CD4-positive, alpha-beta T cell treated with Interleukin-15 for 4 hours (primary cell): ENCODE measurements around the gene KRTAP12-1.
"Not testable (repeated sequence)": the region's sequence is repeated elsewhere in the genome, so short reads cannot be mapped to it uniquely, and the experiment has no call there.

Source experiments
- DNase-seq: peaks from one replicate; pipeline ENCODE4 v3.0.0-alpha.2; 2020; ENCODE audit warnings: low spot score

KRTAP12-1 gene

DNA sequence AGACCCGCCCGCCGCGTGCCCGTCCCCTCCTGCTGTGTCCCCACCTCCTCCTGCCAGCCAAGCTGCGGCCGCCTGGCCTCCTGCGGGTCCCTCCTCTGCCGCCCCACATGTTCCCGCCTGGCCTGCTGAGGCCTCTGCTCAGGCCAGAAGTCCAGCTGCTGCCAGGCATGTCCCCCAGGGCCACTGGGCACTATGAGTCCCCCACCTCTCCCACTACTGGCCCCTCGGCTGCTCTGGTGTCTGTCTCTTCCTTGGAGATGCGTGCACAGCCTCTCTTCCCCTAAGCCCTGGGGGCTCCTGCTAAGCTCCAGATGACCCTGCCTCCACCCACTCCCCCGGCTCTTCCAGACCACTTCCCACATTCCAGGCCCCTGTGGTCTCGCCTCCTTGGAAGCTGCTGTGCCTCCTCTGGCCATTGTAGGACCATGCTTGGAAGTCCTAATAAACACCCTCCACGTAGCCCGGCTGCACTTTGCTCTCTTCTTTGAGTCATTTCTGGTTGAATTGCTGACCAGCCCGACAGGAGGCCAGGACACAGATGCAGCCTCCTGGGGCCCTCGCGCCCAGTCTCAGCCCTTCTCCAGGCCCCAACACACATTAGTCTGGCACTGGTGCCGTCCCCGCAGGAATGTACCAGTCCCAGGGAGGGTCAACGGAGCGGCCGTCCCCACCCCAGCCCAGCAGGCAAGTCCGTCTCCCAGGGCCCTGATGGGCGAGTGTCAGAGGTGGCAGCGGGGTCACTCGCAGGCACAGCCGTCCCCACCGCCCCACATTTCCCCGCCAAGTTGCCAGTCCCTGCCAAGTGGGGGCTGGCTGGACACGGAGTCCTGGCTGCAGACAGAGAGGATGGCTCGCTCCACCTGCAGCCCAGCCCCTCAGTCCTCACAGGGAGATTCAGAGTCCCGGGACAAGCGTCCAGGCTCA is 16.1 kb upstream of the KRTAP12-1 start:
- no peak for DNase-seq

DNA sequence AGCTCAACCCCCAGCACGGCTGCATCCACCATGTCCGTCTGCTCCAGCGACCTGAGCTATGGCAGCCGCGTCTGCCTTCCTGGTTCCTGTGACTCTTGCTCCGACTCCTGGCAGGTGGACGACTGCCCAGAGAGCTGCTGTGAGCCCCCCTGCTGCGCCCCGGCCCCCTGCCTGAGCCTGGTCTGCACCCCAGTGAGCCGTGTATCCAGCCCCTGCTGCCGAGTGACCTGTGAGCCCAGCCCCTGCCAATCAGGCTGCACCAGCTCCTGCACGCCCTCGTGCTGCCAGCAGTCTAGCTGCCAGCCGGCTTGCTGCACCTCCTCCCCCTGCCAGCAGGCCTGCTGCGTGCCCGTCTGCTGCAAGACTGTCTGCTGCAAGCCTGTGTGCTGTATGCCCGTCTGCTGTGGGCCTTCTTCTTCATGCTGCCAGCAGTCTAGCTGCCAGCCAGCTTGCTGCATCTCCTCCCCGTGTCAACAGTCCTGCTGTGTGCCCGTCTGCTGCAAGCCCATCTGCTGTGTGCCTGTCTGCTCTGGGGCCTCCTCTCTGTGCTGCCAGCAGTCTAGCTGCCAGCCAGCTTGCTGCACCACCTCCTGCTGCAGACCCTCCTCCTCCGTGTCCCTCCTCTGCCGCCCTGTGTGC is 15.3 kb upstream of the KRTAP12-1 start, which contains the start of gene KRTAP10-12:
TSS of gene KRTAP10-12 (plus strand) at position 1 of the 639 bp plus-strand sequence. CDS start at position 31, 30 bp downstream.
- not testable (repeated sequence) for DNase-seq

DNA sequence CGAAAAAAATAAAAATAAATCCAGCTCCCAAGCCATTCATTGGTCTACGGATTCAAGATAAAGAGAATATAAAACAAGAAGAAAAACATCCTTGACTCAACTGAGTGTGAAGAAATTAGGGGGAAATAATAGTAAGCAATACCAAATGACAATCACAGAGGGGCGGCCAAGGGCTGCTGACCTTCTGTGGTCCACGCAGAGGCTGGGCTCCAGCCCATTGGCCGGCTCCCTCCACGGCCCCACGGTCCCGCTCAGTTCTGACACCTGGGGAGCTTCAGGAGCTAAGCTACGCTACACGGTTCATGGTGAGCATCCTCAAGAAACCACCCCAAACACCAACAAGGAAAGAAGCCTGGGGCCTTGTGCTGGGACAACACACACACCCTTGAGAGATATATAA is 14.6 kb upstream of the KRTAP12-1 start:
- DNase-seq = no peak

DNA sequence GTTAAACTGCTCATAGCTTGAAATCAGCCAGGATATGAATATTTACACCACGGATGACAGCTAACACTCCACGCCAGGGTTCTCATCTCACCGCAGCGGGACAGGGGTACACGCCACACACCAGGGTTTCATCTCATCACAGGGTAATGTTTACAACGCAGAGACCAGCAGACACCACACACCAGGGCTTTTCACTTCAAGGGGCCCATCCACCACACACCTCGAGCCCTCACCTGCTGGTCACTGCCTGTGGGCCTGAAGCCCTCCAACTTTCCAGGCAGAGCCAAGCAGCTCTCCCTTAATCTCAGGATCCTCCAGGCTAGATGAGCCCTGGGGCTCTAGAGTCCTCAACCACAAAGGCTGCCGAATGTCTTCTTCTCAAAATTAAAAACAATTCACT is 13.7 kb upstream of the KRTAP12-1 start:
- no peak for DNase-seq

DNA sequence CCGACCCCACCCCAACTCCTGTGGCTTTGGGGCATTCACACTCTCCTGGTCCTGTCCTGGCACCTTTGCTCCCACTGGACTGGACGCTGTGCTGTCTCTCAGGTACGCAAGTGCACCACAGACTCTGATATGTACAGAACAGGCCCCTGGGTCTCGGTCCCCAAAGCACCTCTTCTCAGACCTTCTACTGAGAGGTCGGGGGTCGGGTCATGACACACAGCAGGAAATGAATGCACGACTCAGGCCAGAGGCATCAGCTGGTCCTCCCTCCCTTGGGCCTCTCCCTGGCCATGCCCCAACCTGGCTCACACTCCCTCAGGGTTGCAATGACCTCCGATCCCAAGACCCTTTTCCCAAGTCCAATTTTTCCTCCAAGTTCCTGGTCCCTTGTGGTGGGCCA is 13.2 kb upstream of the KRTAP12-1 start:
- DNase-seq = no peak

DNA sequence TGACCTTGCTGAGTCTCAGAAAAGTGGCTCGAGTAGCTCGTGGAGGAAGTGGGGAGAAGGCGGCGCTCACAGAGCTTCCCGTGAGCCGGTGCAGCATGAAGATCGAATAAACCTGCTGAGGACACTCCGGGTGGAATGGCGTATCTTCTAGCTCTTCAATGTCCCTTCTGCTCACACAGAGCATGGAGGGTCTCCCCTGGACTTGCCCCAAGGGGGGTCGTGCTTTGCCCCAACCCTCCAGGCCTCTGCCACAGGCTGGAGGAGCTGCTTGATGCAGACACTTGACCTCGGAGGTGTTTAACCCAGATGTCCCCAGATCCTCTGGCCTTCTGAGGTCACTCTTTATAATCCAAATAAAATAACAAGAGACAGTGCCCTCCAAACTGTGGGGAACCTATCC is 12.8 kb upstream of the KRTAP12-1 start:
- DNase-seq = no peak

DNA sequence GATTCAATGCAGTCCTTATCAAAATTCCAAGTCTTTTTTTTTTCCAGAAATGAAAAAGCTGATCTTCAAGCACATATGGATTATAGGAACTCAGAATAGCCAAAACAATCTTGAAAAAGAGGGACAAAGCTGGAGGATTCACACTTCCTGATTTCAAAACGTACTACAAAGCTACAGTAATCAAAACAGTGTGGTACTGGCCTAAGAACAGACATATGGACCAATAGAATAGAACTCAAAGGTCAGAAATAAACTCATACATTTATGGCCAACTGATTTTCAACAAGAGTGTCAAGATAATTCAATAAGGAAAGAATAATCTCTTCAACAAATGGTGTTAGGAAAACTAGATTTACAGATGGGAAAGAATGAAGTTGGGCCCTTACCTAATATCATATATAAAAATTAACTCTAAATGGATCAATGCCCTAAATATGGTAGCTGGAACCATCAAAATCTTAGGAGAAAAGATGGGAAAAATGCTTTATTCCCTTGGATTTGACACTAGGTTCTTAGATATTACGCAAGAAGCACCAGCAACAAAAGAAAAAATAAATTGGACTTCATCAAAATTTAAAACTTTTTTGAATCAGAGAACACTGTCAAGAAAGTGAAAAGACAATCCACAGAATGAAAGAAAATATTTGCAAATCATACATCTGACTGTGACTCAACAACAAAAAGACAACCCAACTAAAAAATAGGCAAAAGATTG is 11.0 kb upstream of the KRTAP12-1 start:
- DNase-seq = no peak

DNA sequence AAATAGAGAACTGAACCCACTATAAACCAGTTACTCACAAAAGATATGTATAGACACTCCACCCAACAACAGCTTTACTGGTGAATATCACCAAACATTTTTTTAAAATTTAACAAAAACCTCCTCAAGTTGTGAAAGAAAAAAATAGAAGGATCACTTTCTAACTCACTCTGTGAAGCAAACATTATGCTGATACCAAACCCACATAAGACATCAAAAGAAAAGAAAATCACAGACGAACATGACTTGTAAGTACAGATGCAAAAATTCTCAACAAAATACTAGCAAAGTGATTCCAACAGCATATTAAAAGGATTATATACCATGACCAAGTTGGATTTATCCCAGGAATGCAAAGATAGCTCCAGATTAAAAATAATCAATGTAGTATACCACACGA is 9.7 kb upstream of the KRTAP12-1 start:
- DNase-seq = no peak

DNA sequence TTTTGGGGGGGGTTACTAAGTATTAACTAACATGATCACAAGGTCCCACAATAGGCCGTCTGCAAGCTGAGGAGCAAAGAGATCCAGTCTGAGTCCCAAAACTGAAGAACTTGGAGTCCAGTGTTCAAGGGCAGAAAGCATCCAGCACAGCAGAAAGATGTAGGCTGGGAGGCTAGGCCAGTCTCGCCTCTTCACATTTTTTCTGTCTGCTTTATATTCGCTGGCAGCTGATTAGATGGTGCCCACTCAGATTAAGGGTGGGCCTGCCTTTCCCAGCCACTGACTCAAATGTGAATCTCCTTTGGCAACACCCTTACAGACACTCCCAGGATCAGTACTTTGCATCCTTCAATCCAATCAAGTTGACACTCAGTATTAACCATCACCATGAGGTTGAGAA is 7.8 kb upstream of the KRTAP12-1 start:
- not testable (repeated sequence) for DNase-seq

DNA sequence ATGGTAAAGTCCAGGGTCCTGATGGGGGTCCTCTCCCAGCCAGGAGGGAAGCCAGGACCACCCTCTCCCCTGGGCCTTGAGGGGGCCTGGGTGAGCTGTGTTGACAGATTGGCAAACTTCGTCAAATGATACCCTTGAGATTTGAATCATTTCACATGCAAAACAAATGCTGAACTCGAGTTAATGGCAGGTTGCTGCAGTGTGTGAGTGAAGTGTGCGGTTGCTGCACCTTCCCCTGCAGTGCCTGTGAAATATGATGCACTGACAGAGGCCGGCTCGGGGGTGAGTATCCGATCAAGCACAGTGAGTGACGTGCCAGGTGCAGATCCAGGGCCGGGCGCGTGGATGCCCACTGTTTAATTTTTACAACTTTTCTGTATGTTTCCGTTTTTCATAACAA is 5.7 kb upstream of the KRTAP12-1 start:
- no peak for DNase-seq

DNA sequence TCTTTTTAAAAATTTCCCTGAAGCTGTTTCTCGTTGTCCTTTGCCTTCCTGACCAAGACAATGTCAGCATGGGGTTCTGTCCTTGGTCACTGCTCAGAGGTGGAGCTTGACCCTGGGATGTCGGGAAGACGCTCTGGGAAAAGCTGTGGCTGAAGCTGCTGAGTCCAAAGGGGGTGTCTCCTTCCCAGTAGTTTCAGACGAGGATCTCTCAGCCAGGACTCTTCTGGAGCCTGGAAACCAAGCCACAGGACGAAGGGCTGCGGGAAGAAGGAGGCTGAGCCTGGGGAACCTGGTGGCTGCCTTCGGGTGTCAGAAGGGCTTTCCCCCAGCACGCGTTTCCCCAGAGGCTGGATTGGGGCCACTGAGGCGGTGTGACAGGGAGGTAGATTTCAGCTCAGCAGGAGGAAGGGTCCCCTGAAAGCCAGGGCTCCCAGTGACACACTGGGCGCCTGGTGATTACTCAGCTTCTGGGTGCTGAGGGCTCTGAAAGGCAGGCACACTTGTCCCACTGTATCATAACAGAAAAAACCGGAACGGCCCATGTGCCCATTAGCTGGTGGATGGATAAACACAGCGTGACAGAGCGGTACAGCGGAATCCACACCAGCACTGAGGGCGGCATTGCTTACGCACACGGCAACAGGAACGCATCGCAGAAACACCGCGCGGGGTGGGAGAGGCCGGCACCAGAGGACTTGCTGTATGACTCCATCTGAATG is 5.0 kb upstream of the KRTAP12-1 start:
- no peak for DNase-seq

DNA sequence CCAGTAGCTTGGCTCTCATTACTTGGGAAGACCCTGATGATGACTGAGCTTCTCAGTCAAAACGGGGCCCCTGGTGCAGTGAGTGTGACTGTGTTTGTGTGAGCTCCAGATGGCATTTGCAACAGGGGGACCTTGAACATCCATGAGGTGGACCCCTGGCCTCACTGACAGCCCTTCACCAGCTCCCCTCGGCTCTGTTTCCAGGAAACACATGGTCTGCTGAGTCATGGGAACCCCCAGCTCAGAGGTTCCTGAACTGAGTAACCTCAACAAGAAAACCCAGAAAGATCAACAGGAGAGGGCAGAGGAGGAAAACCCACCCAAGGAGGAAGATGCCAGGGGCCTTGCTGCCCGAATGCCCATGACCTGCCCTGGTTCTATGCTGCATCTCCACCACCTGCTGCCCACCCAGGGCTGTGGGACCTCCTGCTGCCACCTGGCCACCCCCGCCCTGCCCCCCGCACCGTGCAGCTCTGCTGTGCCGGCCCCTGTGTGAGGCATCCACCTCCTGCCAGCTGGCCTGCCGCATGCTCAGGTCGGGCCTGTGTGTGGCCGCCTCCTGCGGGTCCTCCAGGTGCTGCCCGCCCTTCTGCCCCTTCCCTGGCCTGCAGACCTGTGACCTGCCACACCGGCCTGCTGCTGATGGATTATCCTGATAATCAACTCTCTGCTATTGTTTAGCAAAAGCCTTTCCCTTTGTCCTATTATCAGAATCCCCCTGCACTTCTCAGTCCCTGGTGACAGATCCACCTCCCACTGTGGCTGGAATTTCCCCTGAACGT is 4.2 kb upstream of the KRTAP12-1 start:
- DNase-seq = no peak

DNA sequence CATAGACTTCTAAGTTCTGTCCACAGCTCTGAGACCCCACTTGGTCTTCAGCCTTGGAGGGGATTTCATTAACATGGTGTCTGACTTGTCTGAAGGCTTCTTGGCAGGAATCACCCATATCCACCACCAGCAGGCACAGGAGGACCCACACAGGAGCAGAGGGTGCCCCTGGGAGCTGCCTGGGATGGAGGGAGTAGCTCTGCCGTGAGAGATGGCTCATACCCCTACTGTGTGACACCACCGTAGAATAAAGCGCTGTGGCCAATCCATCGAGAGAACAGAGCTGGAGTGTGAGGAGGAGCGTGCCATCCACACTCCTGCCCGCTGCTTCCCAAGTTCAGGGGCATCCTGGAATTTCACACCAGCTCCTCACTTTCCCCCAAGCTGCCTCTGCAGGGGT is 3.1 kb upstream of the KRTAP12-1 start:
- not testable (repeated sequence) for DNase-seq

DNA sequence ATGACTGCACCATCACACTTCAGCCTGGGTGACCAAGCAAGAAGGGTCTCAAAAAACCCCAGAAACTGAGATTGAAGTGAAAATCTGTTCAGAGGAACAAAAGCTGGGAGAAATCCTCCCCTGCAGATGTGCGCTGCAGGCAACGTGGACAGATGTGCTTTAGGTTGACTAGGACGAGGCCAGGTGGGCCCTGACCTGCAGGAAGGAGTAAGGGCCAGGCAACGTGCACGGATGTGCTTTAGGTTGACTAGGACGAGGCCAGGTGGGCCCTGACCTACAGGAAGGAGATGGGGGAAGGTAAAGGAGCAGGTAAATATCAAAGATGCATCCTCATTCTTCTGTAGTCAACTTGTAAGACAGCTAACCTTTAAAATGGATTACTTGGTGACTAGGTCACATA is 2.5 kb upstream of the KRTAP12-1 start:
- DNase-seq = no peak

DNA sequence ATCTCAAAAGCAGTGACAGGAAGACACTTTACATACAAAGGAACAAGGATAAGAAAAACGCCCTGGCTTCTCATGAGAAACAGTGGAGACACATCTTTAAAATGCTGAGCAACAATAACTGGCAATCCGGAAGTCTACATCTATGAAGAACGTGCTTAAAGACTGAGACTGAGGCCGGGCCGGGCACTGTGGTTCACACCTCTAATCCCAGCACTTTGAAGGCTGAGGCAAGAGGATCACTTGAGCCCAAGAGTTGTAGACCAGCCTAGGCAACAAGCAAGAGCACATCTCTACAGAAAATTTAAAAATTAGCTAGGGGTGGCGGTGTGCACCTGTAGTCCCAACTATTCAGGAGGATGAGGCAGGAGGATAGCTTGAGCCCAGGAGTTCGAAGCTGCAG is 2.1 kb upstream of the KRTAP12-1 start:
- DNase-seq = no peak

DNA sequence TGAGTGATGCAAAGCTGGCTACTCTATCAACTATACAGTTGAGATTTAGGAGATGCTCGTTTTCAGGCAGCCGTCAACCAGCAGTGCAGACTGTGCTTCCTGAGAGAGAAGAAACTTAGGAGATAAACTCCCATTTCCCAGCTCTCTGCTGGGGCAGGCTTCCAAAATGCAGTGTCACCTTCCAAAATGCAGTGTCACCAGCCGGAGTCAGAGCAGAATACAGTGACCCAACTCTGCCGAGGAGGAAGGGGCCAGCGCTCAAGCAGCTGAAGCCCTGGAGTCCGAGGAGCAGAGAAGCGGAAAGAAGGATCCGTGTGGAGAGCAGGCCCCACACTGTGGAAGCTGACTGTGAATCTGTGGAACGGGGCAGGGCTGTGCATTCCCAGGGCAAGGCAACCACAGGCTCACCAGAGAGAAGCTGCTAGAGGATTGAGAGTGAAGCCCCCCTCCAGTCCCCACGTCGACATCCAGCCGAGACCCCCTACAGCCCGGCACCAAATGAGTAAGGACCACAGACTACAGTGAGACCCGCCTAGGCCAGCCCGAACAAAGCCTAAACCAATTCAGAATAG is 703 bp upstream of the KRTAP12-1 start:
- no peak for DNase-seq

DNA sequence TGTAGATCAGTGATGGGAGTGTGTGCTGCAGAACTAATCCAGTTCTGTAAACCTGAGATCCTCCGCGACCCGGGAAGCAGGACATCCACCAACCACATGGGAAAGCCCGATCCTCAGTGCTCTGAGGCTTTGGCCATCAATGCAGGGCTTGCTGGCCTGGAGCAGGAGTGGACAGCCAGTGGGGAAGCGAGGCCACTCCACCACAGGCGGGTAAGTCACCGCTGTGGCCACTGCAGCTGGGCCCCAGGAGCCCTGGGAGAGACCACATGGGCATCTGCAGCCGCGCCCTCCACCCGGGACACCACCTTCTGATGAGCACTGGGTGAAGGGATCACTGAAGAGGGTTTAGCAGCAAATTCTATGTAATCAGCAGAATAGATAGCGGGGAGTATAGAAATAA is 811 bp downstream of the KRTAP12-1 start:
- DNase-seq = no peak

DNA sequence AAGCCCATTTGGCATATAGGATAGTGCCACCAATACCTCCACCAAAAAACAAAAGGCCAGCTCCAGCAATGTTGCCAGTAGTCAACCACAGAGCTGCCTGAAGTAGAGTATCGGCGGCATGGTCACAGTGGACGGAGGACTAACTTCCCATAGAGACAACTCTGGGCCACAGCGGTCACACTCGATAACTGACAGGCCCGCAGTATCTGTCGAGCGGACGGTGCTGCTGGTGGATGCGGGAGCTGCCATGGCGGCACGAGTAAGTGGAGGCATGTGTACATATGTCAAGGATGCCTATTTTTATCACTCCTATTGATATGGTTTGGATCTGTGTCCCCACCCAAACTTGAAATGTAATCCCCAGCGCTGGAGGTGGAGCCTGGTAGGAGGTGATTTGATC is 4.1 kb downstream of the KRTAP12-1 start:
- DNase-seq = no peak

DNA sequence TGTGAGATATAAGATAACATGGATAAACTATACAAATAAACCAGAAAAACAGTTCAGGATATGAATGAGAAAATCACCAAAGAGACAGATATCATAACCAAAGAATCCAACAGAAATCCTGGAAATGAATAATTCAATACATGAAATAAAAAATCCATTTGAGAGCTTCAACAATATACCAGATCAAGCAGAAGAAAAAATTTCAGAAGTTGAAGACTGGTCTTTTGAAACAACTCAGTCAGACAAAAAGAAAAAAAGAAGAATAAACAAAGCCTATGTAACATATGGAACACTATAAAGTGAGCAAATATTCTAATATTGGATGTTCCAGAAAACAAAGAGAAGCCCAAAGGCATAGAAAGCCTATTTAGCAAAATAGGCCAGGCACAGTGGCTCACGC is 10.1 kb downstream of the KRTAP12-1 start:
- no peak for DNase-seq

DNA sequence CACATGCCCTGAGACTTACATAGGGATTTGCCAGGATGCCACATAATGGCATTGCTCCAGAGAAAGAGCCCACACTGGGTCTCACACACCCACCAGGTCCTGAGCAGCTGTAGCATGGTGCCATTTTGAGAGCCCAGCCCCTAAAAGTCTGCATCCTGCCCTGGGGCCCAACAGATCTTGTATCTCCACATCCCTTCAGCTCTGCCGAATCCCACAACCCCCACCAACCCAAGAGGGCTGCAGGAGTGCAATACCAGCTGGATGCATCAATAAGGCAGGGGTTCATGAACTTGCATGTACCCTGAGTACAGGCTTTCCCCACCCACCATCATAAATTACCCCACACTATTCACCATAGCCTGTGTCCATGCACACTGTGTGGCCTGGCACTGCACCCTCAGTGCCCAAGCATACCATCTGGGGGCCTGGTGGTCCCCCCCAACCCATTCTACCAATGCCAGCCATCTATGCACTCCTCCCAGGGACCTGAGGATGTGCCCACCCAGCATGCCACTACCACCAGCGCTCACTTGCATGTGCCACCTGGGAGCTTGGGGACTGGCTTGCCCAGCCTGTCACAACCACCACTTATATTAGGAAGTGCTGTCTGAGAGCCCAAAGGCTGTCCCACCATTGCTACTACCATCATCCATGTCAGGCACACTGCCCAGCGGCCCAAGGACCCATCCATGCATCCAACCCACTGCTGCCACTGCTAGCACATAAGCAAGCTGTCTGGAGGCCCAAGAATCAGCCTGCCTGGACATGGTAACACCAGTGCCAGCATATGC is 11.1 kb downstream of the KRTAP12-1 start:
- DNase-seq = no peak
